ENCODE measurements around the gene SEZ6L. TPM values are rescaled to one million over a fixed set of nuclear protein-coding genes. Genes with fewer than 3 reads are reported as not detected.

Gene SEZ6L
- total RNA-seq (2014; rRNA removed; shearing (Covaris generic)): 0.08 and 0.14 TPM in 2 replicates

DNA sequence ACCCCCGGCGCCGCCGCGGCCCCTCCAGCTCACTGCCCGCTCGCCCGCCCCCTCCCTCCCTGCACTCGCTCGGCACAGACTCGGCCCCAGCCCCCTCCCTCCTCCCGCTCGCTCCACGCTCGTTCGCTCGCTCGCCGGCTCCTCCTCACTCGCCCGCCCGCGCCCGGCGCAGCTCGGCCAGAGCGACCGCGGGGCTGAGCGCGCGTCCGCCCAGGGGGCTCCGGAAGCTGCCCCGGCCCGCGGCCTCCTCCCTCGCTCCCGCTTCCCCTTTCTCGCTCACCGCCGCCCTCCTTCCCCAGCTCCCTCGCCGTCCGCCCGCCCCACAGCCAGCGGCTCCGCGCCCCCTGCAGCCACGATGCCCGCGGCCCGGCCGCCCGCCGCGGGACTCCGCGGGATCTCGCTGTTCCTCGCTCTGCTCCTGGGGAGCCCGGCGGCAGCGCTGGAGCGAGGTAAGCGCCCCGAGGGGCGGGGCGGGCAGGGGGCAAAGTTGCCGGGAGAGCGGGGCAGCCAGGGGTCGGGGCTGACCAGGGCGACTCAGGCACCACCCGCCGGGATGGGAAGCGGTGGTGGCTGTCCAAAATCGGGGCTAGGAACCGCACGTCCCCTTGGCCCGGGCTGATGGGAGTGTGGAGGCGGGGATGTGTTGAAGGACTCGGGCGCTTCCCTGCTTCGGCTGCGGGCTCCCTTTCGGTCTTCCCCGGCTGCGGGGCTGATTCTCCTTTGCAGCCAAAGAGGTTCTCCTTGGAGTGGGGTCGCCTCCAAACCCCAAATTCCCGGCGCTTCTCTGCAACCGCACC, at the start of gene SEZ6L:
SEZ6L (plus strand) TSS at position 148 of the 797 bp plus-strand sequence; CDS start at position 356, 208 bp downstream.
- H3K36me3 ChIP-seq: no peaks in the 10 kb centered on the region
- H3K9me3 ChIP-seq (replicated peaks): no peaks in the 10 kb centered on the region
- H3K4me3 ChIP-seq: no peak within 1 kb of the TSS
- no peaks in the 10 kb centered on the region for H3K4me1 ChIP-seq
- no peaks in the 10 kb centered on the region for H3K27me3 ChIP-seq
- no peak within 1 kb of the TSS for H3K27ac ChIP-seq
- DNase-seq: no peak

DNA sequence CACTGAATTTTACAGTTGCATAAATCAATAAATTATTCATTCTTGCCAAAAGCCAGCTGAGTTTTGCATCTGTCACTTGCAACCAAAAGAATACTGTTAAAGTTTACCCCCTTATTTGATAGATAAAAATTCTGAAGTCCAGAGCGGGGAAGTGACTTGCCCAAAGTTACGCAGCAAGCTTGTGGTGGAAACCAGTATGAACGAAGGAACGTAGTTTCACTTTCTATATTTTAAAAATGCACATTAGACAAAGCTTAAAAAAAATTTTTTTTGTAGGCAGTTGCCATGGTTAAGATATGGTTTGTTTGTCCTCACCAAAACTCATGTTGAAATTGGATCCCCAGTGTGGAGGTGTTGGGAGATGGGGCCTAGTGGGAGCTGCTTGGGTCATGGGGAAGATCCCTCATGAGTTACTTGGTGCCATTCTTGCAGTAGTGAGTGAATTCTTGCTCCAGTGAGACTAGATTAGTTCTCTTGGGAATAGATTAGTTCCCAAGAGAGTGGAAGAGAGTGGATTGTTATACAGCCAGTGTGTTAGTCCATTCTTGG, 46.3 kb upstream of the SEZ6L start:
- Histone ChIP-seq H3K9me3 (replicated peaks) (no peaks in the 10 kb centered on the region), H3K36me3 (no peaks in the 10 kb centered on the region), H3K4me3 (no peak overlapping the region), H3K27me3 (no peaks in the 10 kb centered on the region), H3K27ac (no peak overlapping the region), H3K4me1 (no peaks in the 10 kb centered on the region)
- DNase-seq: no peak

DNA sequence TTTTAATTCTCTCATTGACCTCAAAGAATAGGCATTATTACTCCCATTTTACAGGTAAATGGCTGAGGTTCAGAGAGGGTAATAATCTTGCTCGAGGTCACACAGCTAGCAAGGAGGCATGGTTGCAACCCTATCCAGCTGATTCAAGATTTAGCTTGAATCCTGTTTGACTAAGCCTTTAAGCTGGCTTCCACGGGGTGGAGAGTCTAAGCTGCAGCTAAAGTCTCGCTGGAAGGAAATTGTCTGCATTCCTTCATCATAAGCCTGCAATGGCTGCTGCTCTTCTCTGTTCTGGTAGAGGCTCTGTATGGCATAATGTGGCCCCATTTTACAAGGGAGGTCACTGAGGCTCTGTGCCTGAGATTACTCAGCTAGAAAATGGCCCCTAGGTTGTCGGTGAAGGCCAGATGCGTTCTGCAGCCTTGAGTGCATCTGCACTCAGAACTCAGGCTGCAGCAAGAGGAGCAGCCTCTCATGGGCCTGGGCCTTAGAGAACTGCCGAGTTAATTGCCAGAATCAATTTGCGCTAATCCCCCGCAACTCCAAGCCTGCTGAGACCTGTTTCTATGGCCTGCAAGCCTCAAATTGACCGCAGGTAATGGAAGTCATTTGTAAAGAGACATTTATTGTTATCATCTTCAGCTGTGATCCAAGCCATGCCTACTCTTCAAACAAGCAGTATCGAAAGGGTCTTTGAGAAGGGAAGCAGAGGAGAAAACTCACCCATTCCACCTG, 44.1 kb upstream of the SEZ6L start:
- Histone ChIP-seq H3K9me3 (replicated peaks) (no peaks in the 10 kb centered on the region), H3K4me1 (no peaks in the 10 kb centered on the region), H3K36me3 (no peaks in the 10 kb centered on the region), H3K27ac (no peak overlapping the region), H3K4me3 (no peak overlapping the region), H3K27me3 (no peaks in the 10 kb centered on the region)
- DNase-seq: no peak

DNA sequence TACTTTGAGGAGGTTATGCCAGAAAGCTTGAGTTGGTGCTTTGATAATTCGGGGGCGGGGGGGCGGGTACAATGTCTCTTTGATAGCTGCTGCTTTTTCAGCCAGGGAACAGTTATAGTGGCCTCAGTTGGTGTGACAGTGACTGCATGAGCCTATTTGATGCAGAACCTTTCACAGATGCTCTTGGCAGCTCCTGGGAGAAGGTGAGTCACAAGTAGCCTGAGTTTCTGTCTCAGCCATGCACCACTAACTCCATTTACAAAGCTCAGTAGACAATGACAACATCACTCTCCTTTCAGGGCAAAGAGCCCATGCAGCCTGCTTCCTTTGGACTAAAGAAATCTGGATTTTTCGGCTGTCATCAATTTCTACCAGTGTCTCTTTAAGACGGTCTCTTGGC, 42.1 kb upstream of the SEZ6L start:
- H3K27ac ChIP-seq: no peak overlapping the region
- no peaks in the 10 kb centered on the region for H3K36me3 ChIP-seq
- H3K4me1 ChIP-seq: no peaks in the 10 kb centered on the region
- no peak overlapping the region for H3K4me3 ChIP-seq
- no peaks in the 10 kb centered on the region for H3K9me3 ChIP-seq (replicated peaks)
- no peak for DNase-seq
- H3K27me3 ChIP-seq: no peaks in the 10 kb centered on the region

DNA sequence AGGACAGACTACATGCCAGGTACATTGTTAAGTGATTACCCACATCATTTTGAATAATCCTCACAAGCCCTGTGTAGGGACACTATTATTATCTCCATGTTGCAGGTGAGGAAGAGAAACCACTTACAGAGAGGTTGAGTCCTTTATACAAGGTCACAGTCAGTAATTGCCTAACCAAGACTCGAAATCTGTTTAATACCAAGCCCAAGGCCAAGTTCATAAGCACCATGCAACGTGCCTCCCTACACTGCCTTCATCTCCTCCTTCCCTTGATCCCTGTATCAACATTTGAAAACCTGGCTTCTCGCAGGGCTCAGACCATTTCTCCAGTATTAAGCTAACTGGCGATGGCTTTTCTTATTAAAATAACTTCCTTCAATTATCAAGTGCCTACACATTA, 41.7 kb upstream of the SEZ6L start:
- no peaks in the 10 kb centered on the region for H3K4me1 ChIP-seq
- no peaks in the 10 kb centered on the region for H3K9me3 ChIP-seq (replicated peaks)
- no peak overlapping the region for H3K27ac ChIP-seq
- H3K36me3 ChIP-seq: no peaks in the 10 kb centered on the region
- no peaks in the 10 kb centered on the region for H3K27me3 ChIP-seq
- no peak overlapping the region for H3K4me3 ChIP-seq
- DNase-seq: no peak

DNA sequence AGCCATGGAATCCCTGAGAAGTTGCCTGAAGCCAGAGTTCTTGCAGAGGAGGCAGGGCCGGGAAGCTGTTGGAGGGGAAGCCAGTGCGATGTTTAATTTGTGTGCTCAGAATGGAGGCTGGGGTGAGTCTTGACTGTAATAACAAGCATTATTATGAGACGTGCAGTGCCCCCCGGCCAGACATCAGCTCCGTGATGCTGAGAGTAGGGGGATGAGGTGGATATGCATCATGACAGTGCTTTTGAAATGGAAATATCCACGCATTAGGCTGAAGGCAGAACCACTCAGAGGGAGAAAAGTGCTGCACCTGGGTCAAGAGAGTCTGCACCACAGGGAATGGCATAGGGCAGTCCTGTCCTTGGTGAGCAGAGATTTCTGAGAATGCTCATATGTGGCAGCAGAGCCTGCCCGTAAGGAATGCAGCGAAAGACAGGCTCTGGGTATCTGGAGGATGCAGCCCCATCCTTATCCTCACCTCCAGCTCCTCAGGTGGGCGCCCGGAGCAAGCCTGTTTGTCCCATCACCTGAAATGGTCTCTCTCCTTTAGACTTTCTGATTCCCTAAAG, 37.6 kb upstream of the SEZ6L start:
- H3K36me3 ChIP-seq: no peaks in the 10 kb centered on the region
- H3K4me1 ChIP-seq: no peaks in the 10 kb centered on the region
- no peak overlapping the region for H3K27ac ChIP-seq
- H3K27me3 ChIP-seq: no peaks in the 10 kb centered on the region
- DNase-seq: no peak
- no peak overlapping the region for H3K4me3 ChIP-seq
- H3K9me3 ChIP-seq (replicated peaks): no peaks in the 10 kb centered on the region

DNA sequence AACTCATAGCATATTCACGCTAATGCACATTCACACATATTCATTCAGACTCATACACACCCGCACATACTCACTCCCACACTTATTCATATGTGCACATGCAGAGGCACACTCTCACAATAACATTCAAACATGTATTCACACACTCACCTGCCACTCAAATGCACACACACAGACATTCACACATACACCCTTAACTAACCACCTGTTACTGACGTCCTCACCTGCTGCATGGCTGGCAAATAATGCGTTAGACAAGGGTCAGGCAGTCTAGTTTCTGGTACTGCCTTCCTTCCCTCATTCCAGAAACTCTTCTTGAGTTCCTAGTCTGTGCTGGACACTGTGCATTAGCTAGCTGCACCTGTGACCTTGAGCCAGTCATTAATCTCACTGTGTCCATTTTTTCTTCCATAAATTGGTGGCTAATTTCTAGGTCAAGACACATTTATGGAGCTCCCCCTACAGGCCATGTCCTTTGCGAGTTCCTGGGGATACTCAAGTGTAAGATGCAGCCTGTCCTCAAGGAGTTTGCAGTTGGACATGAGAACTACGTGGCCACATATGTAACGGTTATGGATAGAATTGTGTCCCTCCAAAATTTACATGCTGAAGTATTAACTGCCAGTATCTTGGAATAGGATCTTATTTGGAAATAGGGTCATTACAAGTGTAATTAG, 34.5 kb upstream of the SEZ6L start:
- H3K27ac ChIP-seq: no peak overlapping the region
- no peaks in the 10 kb centered on the region for H3K9me3 ChIP-seq (replicated peaks)
- H3K4me3 ChIP-seq: no peak overlapping the region
- no peaks in the 10 kb centered on the region for H3K4me1 ChIP-seq
- peak in 1 of 2 experiments; percentile 31 for DNase-seq
- H3K27me3 ChIP-seq: no peaks in the 10 kb centered on the region
- no peaks in the 10 kb centered on the region for H3K36me3 ChIP-seq

DNA sequence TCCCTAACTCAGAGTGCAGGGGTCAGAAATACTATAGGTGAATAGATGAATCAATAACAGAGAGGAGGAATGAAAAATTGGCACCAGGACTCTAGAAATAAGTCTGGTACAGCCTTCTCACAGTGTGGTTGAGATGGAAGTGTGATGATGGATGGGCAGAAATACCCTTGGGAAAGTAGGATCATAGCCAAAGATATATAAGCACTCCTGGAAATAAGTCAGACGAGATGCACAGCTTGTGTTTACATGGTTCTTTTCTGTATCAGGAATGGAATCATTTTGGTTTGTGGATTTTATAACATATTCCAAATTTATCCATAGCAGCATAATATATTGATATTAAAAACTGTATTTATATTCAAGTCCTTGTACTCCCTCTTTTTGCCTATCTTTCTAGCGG, 33.5 kb upstream of the SEZ6L start:
- no peak for DNase-seq
- no peak overlapping the region for H3K27ac ChIP-seq
- peaks cover 2% of the 10 kb centered on the region; the same call in 1 of the 2 replicates for H3K27me3 ChIP-seq
- no peaks in the 10 kb centered on the region for H3K36me3 ChIP-seq
- no peak overlapping the region for H3K4me3 ChIP-seq
- no peaks in the 10 kb centered on the region for H3K4me1 ChIP-seq
- no peaks in the 10 kb centered on the region for H3K9me3 ChIP-seq (replicated peaks)

DNA sequence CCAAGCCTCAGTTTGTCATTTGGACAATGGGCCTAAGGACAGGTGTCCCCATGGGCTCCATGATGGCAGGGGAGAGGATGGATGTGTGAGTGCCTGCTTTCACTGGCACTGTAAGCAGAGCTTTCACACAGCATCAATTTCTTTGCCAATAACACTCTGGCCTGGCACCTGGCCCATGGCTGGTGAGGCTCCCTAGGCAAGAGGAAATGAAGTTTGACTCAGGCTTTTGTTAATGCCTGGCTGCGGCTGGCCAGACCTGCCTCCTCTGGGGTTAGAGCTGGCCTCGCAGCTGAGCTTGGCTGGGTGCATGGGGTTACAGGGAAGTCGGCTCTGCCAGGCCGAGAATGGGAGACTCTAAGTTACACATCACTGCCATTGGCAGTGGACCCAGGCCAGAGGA, 30.0 kb upstream of the SEZ6L start:
- H3K9me3 ChIP-seq (replicated peaks): 0 out of 2 replicates have a peak, but pooled peaks cover 3% of the 10 kb centered on the region
- H3K4me1 ChIP-seq: no peaks in the 10 kb centered on the region
- H3K4me3 ChIP-seq: no peak overlapping the region
- no peak overlapping the region for H3K27ac ChIP-seq
- H3K27me3 ChIP-seq: peaks cover 3% of the 10 kb centered on the region; the same call in 1 of the 2 replicates
- no peaks in the 10 kb centered on the region for H3K36me3 ChIP-seq
- DNase-seq: no peak

DNA sequence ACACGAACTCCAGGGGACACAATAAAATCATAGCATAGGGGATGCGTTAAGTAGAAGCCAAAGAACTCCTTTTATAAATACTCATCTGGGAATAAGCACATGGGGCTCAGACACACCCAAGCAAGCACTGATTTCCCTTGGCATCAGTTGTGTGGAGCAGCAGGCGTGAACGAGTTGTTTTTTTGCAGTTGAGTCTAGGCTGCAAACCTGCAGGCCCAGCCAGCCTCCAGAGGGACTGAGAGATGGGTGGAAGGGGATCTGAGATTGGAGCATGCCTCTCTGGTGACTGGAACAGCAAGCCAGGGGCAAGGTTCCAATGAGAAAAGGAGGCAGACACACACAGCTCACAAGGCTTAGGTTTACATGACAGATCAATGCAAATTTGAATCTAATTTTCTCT, 27.4 kb upstream of the SEZ6L start:
- H3K9me3 ChIP-seq (replicated peaks): 0 out of 2 replicates have a peak, but pooled peaks cover 3% of the 10 kb centered on the region
- H3K4me1 ChIP-seq: no peaks in the 10 kb centered on the region
- no peak overlapping the region for H3K27ac ChIP-seq
- no peak overlapping the region for H3K4me3 ChIP-seq
- DNase-seq: no peak
- peaks cover 3% of the 10 kb centered on the region; the same call in 1 of the 2 replicates for H3K27me3 ChIP-seq
- no peaks in the 10 kb centered on the region for H3K36me3 ChIP-seq

DNA sequence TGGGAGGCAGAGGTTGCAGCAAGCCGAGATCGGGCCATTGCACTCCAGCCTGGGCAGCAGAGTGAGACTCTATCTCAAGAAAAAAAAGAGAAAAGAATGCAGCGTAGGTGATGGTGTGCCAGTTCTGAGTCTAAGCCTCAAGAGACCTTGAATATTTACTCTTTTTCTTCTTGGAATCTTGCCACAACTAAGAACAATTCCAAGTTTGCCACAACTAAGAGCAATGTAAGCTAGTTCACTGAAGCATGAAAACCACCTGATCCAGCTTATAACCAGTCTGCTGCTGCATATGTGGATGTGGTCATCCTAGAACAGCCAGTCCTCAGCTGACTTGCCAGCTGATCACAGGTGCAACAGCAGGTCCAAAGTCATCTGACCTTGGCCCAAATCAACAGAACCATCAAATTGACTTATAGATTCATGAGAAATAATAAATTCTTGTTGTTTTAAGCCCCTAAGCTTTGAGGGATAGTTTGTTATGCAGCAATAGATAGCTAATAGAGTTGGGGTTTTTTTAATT, 25.4 kb upstream of the SEZ6L start:
- DNase-seq: peak in 1 of 2 experiments; percentile 6
- H3K9me3 ChIP-seq (replicated peaks): 0 out of 2 replicates have a peak, but pooled peaks cover 3% of the 10 kb centered on the region
- peaks cover 6% of the 10 kb centered on the region; the same call in 1 of the 2 replicates for H3K27me3 ChIP-seq

DNA sequence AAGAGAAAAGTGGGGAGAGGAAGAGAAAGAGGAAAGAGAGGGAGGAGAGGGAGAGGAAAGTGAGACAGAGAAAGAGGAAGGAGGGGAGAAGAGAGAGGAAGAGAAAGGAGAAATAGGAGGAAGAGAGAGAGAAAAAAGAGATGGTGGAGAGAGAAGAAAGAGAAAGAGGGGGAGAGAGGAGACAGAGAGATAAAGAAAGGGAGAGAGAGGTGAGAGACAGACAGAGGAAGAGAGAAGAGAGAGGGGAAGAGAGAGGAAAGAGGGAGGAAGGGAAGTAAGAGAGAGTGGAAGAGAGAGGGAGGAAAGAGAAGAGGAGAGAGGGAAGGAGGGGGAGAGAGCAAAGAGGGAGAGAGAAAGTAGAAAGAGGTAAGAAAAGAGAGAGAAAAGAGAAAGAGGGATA, 9.4 kb upstream of the SEZ6L start:
- Histone ChIP-seq H3K4me3 (no peak overlapping the region), H3K27me3 (no peaks in the 10 kb centered on the region), H3K27ac (no peak overlapping the region), H3K4me1 (no peaks in the 10 kb centered on the region), H3K36me3 (no peaks in the 10 kb centered on the region), H3K9me3 (replicated peaks) (no peaks in the 10 kb centered on the region)
- no peak for DNase-seq

More for the DNA sequence above, 25.4 kb upstream of the SEZ6L start:
- no peak overlapping the region for H3K27ac ChIP-seq
- H3K36me3 ChIP-seq: no peaks in the 10 kb centered on the region
- no peak overlapping the region for H3K4me3 ChIP-seq
- no peaks in the 10 kb centered on the region for H3K4me1 ChIP-seq

DNA sequence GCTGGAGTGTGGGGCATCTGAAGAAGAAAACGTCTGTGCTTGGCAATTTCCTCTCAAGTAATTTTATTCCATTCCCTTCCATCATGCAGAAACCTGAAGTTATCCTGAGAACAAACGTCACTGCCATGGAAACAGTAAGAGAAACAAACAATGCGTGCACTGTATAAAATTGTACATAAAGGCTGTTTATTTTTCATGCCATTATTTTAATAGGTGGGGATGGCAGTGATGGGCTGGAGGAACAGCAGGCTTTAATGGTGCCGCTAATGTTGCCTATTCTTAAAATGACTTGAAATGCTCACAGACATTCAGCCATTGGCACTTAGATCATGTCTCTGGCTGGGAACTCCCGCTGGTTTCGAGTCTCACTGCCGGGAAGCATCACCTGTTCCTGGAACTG, 7.5 kb upstream of the SEZ6L start:
- DNase-seq: no peak
- H3K4me3 ChIP-seq: no peak overlapping the region
- H3K9me3 ChIP-seq (replicated peaks): no peaks in the 10 kb centered on the region
- H3K36me3 ChIP-seq: no peaks in the 10 kb centered on the region
- H3K4me1 ChIP-seq: no peaks in the 10 kb centered on the region
- no peaks in the 10 kb centered on the region for H3K27me3 ChIP-seq
- H3K27ac ChIP-seq: no peak overlapping the region

DNA sequence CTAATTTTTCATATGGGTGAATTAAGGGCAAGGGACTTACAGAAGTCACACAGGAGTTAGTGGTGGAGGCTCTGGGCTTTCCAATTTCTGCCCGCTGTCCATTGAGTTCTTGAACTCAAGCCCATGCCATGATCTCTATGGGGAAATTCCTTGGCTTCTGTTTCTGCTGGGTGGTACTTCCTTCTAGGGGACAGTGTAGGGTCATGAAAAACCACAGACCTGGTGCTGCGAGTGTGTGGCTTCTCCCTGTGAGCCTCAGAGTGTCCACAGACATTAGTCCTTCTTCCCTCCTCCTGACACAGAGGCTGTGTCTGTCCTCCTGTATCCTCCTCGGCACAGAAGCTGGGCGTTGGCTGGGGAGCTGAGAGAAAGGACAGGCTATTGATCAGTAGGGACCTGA, 6.3 kb upstream of the SEZ6L start:
- H3K4me1 ChIP-seq: no peaks in the 10 kb centered on the region
- no peaks in the 10 kb centered on the region for H3K27me3 ChIP-seq
- H3K36me3 ChIP-seq: no peaks in the 10 kb centered on the region
- no peak for DNase-seq
- H3K9me3 ChIP-seq (replicated peaks): no peaks in the 10 kb centered on the region
- no peak overlapping the region for H3K4me3 ChIP-seq
- H3K27ac ChIP-seq: no peak overlapping the region

All from SJCRH30 (cell line).